Activated T-cell treated with anti-CD3 and anti-CD28 coated beads for 48 hours (primary cell): Measurements from ENCODE around the gene MLX.
"Not testable (repeated sequence)": the region's sequence is repeated elsewhere in the genome, so short reads cannot be mapped to it uniquely, and the experiment has no call there.

Experiments used
- DNase-seq: peaks from one replicate; pipeline ENCODE4 v3.0.0-alpha.2; 2020; ENCODE audit warnings: low read depth

Gene MLX

DNA sequence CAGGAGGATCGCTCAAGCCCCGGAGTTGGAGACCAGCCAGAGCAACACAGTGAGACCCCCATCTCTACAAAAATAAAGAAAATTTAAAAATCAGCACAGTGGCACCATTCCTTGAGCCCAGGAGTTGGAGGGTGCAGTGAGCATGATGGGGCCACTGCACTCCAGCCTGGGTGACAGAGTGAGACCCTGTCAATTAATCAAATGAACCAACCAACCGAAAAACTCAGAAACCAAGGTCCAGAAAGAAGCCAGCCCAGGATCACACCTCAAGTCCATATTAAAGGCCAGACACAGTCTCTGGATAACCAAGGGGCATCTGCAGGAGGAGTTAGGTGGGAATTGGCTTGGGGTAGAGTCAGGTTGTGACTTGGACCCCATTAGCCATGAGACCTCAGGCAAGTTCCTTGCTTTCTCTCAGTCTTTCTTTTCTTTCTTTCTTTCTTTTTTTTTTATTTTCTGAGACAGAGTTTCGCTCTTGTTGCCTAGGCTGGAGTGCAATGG lies 11.7 kb upstream of the MLX start:
- no peak for DNase-seq

DNA sequence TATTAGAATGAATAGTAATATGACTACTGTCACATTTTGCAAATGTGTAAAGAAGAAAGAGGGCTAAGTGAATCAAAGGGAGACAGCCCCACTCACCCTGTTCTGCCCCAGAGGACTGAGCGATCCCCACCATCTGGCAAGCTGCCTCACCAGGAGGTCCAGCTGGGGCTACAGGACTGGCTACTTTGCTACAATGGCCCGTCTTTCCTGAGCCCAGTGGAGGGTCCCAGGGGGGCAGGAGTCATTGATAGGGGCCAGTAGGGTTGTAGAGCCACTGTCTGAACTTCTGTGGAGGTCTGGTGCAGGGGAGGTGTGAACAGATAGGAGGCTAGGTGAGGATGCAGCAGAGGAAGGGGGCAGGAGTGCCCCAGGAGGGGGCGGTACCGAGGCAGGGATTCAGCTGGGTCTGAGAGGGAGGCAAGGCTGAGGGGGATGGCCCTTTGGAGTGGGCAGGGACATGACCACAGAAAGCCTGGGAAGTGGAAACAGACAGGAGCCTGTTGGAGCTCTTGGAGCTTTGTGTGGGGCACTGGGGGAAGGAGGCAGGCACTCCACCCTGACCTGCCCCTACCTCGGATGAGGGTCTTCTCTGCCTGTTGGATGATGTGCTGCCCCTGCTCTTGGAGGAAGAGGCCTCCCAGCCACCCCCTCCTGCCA lies 10.8 kb upstream of the MLX start:
- not testable (repeated sequence) for DNase-seq

DNA sequence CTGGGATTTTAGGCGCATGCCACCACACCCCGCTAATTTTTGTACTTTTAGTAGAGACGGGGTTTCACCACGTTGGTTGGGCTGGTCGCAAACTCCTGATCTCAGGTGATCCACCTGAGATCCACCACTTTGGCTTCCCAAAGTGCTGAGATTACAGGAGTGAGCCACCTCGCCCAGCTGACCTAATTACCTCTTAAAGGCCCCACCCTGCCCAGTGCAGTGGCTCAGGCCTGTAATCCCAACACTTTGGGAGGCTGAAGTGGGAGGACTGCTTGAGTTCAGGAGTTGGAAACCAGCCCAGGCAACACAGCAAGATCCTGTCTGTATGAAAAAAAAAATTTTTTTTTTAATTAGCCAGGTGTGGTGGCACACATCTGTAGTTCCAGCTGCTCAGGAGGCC lies 7.8 kb upstream of the MLX start:
- DNase-seq, result no peak

DNA sequence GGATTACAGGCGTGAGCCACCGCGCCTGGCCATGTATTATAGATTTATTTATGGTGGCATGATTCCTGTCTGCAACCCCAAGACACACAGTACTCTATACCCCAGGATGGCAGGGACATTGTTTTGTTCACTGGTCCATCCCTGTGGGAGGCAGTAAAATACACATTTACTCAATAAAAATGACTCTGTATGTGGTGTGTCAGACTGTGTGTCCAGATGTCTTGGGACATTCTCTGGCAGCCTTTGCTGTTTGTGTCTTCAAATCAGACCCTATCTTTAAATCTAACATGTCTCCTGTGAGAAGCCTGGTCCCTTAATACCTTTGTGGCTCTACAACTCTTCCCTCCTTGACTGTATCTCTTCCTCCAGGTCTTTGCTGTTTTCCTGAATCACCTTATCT lies 6.7 kb upstream of the MLX start:
- no peak for DNase-seq

DNA sequence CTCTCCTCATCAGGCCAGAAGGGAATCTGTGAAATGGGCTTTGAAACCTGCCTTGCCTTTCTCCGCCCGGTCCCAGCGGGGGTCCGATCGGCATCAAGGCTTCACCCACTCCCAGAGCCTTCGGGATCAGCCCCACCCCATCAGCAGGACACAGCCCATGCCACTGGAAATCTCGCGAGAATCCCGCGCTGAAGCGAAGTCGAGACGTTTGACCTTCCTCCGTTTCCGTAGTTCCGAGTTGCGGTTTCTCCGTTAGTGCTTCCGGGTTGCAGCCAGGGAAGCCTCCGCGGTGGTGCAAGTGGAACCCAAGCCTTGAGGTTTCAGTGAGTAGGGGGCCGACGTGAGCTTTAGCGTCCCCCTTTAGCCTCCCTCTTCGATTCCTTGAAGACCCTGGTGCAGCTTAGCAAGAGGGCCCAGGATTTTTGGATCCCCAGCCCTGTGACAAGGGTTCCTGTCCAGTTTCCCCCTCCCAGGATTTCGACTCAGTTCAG lies 5.0 kb upstream of the MLX start, which contains the start of gene COASY:
COASY (plus strand) TSS at position 252 of the 491 bp plus-strand sequence. CDS start 475 bp downstream, outside the sequence.
- peak; percentile 89 for DNase-seq

DNA sequence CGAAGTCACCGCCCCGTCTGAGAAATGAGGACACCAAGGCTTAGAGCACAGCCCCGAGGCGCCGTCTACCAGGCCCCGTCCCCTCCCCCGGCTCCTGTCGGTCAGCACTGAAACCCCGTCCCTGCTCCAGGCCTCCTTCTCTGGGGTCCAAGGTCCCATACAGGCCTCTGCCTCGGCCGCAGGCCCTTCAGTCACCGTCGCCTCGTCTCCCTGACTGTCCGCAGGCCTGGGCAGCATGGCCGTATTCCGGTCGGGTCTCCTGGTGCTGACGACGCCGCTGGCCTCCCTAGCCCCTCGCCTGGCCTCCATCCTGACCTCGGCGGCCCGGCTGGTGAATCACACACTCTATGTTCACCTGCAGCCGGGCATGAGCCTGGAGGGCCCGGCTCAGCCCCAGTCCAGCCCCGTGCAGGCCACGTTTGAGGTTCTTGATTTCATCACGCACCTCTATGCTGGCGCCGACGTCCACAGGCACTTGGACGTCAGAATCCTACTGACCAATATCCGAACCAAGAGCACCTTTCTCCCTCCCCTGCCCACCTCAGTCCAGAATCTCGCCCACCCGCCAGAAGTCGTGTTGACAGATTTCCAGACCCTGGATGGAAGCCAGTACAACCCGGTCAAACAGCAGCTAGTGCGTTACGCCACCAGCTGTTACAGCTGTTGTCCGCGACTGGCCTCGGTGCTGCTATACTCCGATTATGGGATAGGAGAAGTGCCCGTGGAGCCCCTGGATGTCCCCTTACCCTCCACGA lies 4.3 kb upstream of the MLX start:
- no peak for DNase-seq

DNA sequence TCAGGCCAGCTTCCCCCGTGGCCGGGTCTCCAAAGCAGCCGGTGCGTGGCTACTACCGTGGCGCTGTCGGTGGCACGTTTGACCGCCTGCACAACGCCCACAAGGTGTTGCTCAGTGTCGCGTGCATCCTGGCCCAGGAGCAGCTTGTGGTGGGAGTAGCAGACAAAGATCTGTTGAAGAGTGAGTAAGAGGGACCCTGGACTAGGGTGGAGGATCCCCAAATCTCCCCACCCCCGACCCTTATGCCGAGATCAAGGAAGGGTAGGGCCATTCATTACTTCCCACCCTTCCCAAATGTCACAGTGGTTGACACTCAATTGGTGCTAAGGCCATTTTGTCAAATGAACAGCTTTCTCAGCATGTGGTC lies 3.8 kb upstream of the MLX start:
- DNase-seq, result no peak

DNA sequence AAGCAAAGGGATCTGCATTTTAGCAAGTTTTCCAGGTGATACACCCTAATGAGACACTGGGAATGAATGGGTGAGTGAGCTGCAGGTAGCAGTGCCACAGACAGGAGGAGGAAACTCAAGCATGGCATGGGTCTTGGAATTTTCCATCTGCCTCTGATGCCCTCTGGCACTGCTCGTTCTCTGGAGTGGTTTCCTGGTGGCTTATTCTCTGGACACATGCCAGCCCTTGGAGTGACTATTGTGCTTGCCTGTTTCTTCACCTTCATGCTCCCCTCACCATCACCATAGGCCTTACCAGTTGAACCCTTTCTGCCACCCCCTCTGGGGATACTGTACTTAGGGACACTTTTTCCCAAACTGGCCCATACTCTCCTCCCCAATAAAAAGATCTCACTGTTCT lies 3.4 kb upstream of the MLX start:
- DNase-seq, result no peak

DNA sequence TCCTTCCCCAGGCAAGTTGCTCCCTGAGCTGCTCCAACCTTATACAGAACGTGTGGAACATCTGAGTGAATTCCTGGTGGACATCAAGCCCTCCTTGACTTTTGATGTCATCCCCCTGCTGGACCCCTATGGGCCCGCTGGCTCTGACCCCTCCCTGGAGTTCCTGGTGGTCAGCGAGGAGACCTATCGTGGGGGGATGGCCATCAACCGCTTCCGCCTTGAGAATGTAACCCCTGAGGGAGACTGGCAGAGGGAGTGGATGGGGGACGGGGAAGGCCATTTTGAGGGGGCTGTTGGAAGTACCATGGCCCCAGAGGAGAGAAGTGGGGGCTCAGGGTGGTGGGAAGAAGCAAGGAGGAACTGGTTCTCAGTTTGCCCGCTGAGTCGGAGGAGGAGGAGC lies 3.0 kb upstream of the MLX start:
- no peak for DNase-seq

DNA sequence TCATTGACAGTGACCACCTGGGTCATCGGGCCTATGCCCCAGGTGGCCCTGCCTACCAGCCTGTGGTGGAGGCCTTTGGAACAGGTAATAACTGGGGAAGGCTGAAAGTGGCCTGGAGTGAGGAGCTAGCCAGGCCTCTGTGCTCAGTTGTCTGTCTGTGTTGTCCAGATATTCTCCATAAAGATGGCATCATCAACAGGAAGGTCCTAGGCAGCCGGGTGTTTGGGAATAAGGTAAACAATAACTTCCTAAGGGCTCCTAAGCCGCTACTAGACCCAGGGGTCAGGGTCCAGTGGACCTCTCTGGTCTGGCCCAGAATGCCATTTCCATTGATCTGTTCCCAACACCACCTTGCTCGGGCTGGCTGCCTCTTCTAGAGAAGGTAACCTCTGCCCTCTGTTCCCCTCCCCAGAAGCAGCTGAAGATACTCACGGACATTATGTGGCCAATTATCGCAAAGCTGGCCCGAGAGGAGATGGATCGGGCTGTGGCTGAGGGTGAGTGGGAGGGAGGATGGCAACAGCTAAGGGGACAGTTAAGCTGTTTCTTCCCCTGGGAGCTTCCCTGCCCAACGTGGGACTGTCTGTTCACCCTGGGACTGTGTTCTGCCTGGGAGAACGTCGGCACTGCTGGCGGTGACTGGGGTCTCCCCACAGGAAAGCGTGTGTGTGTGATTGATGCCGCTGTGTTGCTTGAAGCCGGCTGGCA lies 1.9 kb upstream of the MLX start:
- DNase-seq, result no peak

DNA sequence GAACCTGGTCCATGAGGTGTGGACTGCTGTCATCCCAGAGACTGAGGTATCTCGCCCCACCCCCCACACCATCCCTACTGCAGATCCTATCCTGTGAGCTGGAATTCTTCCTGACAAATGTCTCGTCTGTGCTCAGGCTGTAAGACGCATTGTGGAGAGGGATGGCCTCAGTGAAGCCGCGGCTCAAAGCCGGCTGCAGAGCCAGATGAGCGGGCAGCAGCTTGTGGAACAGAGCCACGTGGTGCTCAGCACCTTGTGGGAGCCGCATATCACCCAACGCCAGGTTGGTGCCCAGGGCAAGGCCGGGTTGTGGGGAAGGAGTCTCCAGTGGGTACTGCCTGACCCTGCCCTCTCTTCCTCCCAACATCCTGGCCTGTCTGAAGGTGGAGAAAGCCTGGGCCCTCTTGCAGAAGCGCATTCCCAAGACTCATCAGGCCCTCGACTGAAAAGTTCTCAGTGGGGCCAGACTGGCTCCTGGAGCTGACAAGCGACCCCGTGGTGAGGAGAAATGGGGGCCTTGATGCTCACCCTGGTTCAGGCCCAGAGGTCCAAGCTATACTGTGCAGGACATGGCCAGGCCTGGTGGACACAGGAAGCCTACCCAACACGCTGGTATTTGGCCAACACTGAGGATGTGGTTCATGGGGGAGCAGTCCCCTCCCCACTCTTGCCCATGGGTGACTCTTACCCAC lies 1.2 kb upstream of the MLX start:
- no peak for DNase-seq

DNA sequence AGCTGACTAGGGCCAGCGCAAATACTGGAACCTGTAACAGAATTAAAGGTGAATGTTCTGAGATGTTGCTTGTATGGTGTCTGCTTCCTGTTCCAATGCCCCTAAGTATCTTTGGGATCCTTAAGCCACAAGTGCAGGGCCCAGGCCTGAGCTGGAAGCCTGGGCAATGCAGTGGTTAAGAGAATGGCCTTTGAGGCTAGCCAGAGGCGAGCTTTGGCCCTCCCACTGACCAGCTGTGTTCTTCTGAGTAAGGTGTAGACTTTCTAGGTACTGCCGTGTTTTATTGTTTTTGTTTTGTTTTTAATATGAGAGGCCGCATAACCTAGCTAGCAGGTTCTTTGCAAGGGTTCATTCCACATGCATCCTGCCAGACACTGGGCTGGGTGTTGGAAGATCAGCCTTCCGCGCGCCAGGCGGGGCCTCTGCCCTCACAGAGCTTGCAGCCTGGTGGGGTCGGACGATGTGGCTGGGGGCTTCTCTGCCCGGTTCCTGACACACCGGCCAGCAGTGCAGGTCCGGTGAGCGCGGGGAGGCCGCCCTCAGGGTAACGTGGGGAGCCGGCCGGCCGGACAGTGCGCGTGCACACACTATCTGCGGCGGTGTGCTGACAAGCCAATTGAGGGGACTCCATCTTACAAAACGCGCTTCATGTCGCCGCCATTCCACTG lies 551 bp upstream of the MLX start:
- no peak for DNase-seq

DNA sequence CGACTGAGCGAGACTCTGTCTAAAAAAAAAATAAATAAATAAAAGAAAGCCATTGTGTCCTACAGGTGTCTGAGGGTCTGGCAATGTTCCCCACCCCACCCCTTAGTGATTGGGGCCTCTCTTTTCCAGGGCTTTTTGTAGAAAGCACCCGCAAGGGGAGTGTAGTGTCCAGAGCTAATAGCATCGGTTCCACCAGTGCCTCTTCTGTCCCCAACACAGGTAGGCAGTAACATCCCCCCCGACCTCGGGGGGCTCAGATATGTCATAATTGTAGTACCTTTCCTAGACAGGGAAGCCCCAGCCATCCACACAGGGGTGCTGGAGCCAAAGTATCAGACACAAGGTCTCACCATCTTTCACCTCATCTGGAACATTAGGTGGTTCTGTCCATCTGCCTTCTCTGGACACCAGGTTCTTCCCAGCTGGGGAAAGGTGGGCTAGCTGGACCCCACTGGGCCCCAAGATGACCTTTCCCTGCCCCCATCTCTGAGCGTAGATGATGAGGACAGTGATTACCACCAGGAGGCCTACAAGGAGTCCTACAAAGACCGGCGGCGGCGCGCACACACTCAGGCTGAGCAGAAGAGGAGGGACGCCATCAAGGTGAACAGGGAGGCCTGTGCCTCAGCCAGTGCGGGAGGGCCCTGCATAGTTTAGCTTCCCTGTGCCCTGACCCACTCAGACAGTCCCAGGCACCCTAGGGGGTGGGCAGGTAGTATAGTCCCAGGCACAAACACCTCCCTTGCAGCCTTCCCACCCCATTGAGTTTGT lies 1.6 kb downstream of the MLX start:
- DNase-seq, result no peak

DNA sequence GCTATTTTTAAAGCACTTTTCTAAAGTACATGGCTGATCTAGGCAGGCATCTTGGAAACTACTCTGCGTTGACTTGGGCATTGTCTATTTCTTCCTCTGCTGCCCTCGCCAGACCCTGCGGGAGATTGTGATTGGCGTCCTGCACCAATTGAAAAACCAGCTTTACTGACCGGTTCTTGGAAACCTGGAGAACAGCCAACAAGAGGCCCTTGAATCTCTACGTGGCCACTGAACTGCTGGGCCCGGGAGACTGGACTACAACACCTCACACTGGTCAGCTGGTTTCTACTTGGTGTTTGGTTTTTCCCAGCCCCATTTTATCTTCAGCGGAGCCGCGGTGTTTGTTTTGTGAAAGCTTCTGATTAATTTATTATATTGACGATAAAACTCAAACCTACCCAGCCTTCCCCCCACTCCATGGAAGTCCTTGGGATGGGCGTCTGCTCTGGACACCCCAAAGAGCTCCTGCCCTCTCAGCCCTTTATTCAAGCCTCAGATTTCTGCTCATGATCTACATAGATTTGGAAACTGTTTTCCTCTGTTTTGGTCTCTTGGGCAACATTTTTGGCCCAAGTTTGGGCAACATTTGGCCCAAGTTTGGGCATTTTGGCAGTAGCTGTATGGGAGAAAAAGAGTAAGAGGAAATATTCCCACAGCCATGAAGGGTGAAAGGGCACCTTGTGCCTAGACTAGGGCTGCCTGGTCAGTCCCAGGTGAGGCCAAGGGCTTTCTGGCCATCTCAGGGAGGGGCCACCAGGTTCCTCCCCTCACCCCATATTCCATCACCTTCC lies 4.7 kb downstream of the MLX start:
- no peak for DNase-seq

DNA sequence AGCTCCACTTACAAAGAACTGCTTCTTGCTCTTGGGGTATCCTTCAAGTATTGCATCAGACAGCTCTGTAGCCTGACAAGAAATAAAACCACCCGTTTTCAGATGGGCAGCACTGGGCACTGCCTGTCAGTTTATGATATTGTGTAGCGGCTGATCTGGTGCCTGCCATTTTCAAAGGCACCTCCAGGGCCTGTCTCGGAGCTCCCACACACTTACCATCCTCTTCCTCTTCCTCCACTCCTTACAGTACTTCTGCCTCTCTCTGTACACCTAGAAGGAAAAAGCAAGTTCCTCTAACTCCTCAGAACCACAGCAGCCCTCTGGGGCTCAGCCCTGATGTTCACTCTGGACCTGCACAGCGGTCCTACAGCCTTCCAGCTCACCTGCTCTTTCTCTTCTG lies 6.2 kb downstream of the MLX start:
- no peak for DNase-seq

DNA sequence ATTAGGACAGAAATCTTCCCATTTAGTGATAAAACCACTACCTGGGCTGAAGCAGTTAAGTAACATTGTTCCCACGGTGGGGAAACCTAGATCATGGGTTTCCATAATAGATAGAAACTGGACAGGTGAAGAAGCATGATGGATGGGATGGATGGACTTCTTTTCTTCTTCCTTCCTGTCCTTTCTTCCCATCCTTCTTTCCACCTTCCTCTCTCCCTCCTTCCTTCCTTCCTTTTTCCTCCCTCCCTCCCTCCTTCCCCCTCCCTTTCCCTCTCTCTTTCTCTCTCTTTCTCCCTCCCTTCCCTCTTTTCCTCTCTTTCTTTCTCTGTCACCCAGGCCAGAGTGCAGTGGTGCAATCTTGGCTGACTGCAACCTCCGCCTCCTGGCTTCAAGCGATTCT lies 7.6 kb downstream of the MLX start:
- DNase-seq, result no peak

DNA sequence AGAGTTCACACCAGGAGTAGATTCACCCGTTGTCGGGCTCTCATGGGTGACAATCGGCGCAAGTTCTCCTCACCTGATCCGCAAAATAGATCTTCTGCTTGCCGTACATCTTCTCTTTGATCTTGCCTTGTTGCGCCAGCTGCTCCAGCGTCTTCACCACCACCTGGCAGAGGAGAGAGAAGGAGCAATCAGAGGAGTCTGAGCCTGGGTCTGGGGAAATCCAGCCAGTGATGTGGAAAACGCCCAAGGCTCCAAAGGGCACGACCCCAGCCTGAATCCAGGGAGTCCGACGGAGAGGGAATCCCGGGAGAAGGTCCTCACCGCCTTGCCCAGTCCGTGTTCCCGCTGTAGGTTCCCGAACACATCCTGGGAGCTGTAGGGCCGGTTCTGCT lies 10.2 kb downstream of the MLX start:
- DNase-seq, result no peak

DNA sequence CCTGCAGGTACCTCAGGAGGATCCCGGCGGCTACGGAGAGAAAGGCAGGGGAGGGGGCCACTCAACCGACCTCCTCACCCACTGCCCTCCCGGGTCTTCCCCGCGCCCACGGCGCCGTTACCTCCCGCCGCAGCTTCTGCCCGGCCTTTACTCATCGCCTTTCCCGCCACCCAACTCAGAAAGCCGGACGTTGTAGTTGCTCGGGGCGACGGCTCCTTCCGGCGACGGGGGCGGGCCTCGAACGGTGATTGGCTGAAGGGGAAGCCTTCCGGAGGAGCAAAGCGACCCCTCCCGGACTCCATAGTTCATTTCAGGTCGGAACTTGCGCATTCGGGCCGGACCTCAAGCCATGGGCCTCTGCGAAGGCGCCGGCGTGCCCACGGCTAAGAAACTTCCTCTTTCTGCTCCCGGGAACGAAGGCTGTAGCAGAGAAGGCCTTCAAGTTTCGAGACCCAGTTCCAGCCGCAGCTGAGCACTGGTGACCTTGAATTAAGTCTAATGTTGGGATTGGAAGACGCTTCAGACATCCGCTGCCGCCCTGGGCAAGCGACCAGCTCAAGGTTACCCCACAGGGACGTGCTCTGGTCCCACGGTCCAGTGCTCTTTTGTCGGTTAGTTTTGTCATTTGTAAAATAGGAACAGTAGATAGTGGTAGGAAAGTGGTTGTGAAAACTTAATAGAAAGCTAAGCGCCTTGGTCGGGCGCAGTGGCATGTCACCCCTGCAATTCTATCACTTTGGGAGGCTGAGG lies 10.8 kb downstream of the MLX start, which contains the start of gene PSMC3IP:
PSMC3IP (minus strand) TSS at position 198 of the 750 bp plus-strand sequence; CDS start at position 155, 43 bp downstream.
- DNase-seq, result peak; percentile 94

DNA sequence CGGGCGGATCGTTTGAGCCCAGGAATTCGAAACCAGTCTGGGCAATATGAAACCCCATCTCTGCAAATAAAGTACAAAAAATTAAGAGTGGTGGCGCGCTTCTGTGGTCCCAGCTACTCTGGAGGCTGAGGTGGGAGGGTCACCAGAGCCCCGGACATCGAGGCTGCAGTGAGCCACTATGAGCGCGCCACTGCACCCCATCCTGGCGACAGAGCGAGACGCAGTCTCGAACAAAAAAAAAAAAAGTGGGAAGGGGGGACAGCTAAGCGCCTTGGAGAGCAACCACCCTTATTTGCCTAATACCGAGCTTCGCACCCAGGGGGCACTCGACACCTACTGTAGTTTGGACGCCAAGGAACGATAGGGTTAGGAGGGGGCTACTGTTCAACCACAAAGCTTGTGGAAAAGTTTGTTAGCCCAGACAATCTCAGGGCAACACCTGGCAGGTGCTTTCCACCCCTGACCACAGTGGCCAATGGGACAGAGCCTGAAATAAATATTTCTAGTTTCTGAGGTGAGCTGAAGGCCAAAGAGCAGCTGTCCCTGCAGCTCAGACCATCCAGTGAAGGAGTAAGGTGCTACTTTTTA lies 11.5 kb downstream of the MLX start:
- peak; percentile 65 for DNase-seq
